NCI-H2081 treated with DMSO at 0.1 percent for 48 hours (cell line): ENCODE data around the gene SNCA.

Experiments used
- DNase-seq: peaks from one replicate; lab custom pipeline; 2025; lab: John Stamatoyannopoulos, UW

Gene SNCA

GRCh38 chr4:89704651-89705395, 132.1 kb downstream of the SNCA start:
- DNase-seq, result no peak

GRCh38 chr4:89703829-89704590, 133.0 kb downstream of the SNCA start:
- DNase-seq, result no peak

- DNase-seq, result no peak
Measured at GRCh38 chr4:89700766-89701423, 136.1 kb downstream of the SNCA start.

DNA sequence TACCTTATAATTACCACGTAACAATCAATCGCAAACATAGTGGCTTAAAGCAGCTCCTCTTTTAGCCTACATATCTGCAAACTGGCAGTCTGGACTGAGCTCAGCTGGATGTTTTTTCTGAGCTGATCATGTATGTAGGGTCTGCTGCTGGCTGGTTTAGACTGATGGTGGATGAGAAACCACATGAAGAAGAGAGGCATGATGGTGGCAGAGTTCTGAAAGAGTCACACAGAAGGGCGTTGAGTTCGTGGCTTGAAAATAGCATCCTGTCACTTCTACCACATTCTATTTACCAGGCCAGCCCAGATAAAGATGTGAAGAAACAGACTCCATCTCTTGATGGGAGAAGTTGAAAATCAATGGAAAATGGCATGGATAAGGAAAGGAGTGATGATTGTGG, 151.3 kb downstream of the SNCA start:
- no peak for DNase-seq

GRCh38 chr4:89685277-89685676, 151.7 kb downstream of the SNCA start:
- DNase-seq, result no peak

GRCh38 chr4:89684536-89684935, 152.4 kb downstream of the SNCA start:
- DNase-seq, result no peak

GRCh38 chr4:89682808-89683207, 154.2 kb downstream of the SNCA start:
- no peak for DNase-seq

DNA sequence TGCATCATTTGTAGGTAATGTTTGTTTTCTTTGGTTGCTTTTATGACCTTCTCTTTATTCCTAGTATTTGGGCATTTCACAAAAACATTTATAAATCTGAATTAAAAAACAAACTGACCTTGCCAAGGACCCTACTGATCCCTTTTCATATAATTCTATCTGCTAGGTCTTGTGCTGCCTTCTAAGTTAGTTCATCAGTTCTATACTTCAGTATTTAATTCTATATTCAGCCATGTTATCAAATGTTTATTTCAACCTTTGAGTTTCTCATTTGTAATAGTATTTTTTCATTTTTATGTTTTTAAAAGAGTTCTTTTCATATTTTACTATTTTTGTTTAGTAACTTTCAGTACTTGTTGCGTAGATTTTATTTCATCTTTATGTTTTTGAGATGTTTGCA, 155.3 kb downstream of the SNCA start:
- DNase-seq, result no peak

- DNase-seq, result no peak
Measured at GRCh38 chr4:89681219-89681618, 155.7 kb downstream of the SNCA start.

DNA sequence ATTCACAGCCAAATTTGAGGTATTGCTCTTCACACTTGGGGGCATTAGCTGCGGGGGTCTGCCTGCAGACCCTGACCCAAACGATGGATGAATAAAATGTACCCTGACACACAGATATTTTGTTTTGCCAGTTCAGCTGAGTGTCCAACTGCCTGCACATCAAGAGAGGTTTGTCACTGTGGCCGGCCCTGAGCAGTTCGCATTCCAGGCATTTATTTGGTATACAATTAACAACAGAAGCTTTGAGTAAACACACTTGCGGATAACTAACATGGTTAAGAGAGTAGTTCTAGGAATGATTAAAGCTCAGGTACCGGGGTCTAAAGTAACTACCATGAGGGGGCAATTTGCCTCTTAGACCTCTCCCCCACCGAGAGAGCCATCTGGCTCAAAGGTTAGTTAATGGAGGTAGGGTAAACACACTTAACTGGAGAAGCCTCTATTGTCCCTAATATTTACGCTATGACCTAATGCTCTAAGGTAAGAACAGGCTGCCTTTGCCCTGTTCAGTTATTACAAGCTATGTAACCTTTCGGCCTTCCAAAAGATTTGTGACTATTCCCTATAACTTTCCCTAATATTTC, 162.0 kb downstream of the SNCA start:
- DNase-seq, result no peak
